ENCODE results near the gene AGTRAP.

AGTRAP gene

DNA sequence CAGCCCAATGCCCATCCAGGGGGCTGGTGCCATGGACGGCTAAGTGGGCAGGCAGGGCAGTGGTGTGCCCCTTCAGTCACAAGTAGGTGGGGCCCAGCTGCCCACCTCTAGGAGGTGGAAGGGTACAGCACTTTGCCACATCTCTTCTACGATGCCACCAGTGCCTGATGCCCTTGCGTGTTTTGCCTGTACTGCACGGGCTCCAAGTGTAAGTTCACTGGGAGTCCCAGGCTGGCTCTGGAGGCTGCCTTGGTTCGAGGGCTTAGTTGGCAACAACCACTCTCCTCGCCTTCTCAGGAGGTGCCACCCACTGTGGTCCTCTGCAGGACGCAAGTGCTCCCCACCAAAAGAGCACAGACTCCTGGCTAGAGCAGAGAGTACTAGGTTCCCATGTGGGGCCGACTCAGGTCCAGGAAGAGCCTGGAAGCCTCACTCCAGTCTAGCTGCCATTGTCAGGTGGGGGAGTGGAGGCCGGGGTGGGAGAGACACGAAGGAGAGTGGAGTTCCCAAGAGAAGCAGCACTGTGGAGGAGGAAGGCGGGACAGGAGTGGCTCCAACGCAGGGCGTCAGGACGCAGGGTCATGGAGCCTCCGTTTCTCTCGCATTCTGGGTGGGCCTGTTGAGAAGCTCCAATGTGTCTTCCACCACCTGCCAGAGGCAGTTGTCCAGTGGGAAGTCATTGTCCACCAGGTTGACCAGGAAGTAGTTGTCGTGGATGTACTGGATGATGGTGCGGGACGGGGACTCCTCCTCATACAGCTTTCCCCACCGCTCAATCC is 54.4 kb downstream of the AGTRAP start:
- no peak for DNase-seq (ENCODE audit: low read depth, low spot score)
- H3K4me3 ChIP-seq (ENCODE audit: low read depth, low read length): no peak overlapping the region
- in situ Hi-C loops (cut with HindIII; ENCODE audit: low sequenced_read_pairs): no loop called here
- TF ChIP-seq, protein P1, sequence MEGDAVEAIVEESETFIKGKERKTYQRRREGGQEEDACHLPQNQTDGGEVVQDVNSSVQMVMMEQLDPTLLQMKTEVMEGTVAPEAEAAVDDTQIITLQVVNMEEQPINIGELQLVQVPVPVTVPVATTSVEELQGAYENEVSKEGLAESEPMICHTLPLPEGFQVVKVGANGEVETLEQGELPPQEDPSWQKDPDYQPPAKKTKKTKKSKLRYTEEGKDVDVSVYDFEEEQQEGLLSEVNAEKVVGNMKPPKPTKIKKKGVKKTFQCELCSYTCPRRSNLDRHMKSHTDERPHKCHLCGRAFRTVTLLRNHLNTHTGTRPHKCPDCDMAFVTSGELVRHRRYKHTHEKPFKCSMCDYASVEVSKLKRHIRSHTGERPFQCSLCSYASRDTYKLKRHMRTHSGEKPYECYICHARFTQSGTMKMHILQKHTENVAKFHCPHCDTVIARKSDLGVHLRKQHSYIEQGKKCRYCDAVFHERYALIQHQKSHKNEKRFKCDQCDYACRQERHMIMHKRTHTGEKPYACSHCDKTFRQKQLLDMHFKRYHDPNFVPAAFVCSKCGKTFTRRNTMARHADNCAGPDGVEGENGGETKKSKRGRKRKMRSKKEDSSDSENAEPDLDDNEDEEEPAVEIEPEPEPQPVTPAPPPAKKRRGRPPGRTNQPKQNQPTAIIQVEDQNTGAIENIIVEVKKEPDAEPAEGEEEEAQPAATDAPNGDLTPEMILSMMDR (IDR thresholded peaks at IDR 0.05; ENCODE audit: low read depth, low read length): no peak

DNA sequence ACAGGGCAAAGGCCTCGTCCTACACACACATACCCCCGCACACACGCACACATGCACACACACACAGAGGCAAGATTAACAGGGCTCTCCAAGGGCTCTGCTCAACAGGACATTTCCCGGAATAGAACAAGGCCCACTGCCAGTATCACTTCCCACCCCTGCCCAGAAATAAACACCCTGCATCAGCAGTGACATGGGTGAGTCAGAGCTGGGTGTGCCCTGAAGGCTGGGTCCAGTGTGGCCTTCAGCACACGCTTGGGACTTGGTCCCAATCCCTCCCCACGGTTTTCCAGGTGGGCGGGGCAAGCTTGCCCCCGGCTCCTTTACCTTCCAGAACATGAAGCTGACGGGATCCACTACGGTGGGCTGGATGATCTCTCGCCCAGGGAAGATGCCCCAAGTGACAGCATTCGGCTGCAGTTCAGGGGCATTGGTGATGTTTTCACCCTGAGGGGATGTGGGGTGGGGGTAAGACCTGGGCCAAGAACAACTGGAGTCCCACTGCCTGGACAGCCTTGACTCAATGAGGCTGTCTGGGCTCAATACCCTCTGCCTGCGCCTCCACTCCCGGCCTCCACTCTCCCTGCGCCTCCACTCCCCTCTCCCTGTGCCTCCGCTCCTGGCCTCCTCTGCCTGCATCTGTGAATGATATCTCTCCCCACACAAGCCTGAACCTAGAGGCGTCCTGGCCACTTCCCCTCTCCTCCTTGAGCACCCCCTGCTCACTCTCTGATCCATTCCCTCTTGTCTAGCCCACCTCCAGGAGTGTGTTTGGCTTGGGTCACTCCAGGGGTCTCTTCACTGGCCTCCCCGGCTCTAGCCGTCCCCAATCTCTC is 55.2 kb downstream of the AGTRAP start:
- in situ Hi-C loops (cut with HindIII; ENCODE audit: low sequenced_read_pairs): no loop called here
- DNase-seq (ENCODE audit: low read depth, low spot score): peak; percentile 90
- H3K4me3 ChIP-seq (ENCODE audit: low read depth, low read length): no peak overlapping the region
- TF ChIP-seq, protein P1 (IDR thresholded peaks at IDR 0.05; ENCODE audit: low read depth, low read length): no peak

DNA sequence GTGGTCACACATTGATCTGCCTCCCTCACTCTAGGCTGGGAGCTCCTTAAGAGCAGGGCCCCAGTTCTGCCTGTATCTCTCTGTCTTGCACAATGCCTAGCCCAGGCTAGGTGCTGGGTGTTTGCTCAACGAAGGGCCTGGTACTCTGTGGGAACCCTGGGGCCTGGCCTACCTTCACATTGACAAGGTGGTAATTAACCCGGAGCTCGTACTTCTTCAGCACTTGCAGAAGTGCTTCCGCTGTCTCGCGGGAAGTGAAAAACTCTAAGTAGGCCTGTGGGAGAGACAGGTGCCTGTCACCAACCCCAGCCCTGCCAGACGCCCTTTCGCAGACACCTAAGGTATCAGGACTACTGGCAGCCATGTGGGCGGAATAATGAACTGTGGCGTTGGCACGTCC is 56.2 kb downstream of the AGTRAP start:
- DNase-seq (ENCODE audit: low read depth, low spot score): no peak
- in situ Hi-C loops (cut with HindIII; ENCODE audit: low sequenced_read_pairs): no loop called here
- H3K4me3 ChIP-seq (ENCODE audit: low read depth, low read length): no peak overlapping the region
- TF ChIP-seq, protein P1 (IDR thresholded peaks at IDR 0.05; ENCODE audit: low read depth, low read length): no peak

DNA sequence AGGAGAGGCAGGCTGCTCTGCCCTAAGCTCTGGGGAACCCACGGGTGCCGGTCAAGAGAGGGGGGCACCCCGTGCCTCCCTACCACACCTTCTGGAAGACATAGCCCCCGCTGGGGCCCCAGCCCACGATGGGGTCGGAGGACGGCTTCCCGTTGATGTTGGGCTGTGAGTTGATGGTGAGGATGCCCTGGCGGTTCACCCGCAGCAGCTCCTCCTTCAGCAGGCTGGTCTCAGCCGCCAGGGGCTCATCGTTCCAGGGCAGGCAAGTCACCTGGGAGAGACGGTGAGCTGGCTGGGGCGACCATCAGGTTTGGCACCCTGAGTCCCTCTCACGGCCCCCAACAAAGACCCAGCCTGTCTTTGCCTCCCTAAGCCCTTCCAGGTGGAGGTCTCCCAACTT is 57.9 kb downstream of the AGTRAP start:
- TF ChIP-seq, protein P1 (IDR thresholded peaks at IDR 0.05; ENCODE audit: low read depth, low read length): no peak
- no peak overlapping the region for H3K4me3 ChIP-seq (ENCODE audit: low read depth, low read length)
- no peak for DNase-seq (ENCODE audit: low read depth, low spot score)
- in situ Hi-C loops (cut with HindIII; ENCODE audit: low sequenced_read_pairs): no loop called here

DNA sequence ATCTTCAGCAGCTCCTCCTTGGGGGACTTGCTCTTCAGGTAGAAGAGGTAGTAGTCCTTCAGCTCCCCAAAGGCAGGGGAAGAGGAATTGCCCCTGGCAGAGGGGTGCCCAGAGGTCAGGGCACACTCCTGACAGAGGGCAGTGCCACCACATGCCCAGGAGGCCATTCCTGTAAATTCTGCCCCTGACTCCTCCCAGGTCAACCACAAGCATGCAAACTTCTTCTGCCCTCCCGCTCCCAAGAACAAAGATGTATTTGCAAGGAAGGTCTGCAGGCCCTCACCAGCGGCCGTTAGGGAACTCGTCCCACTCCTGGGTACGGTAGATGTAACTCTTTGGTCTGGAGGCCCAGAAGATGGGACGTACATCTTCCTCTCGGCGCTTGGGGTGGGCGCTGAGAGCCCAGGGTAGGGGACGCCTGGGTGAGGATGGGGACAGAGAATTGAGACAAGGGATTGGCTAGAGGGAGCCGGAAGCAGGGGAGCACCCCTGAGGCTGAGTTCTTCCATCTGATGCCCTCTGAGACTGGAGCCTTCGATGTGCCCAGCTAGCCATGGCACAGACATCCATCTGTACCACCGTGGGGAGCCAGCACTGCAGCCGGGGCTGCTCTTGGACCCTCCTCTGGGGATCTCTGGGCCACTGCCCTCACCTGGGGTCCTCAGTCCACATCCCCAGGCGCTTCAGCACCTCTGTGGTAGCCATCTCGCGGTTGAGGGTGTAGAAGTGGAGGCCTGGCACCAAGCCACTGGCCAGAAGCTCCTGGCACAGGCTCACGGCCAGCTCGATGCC is 58.7 kb downstream of the AGTRAP start:
- no peak for DNase-seq (ENCODE audit: low read depth, low spot score)
- TF ChIP-seq, protein P1 (IDR thresholded peaks at IDR 0.05; ENCODE audit: low read depth, low read length): no peak
- H3K4me3 ChIP-seq (ENCODE audit: low read depth, low read length): no peak overlapping the region
- in situ Hi-C loops (cut with HindIII; ENCODE audit: low sequenced_read_pairs): no loop called here

DNA sequence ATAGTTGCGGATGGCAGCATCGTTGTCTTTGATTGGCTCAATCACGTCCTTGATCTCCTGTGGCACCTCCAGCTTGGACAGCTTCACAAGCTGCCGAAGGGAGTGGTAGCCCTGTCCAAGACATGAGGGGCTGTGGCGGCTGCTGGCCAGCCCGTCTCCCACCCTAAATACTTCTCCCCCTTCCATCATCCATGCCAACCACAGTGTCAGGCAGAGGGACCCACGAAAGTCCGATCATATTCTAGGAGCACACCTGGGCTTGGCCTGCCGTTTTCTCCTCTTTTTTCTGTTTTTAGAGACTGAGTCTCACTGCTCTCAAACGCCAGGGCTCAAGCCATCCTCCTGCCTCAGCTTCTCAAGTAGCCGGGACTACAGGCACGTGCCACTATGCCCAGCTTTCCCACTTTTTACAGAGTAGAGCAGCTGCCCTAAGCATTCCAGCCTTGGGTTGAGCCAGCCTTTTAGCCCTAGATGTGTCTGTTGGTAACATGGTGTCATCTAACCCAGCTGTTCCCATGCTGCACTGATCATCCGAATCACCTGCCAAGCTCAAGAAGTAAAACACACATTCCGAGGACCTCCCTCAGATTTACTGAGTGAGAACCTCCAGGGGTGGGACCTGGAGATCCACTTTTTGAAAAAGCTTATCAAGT is 59.4 kb downstream of the AGTRAP start:
- no peak overlapping the region for H3K4me3 ChIP-seq (ENCODE audit: low read depth, low read length)
- no peak for DNase-seq (ENCODE audit: low read depth, low spot score)
- TF ChIP-seq, protein P1 (IDR thresholded peaks at IDR 0.05; ENCODE audit: low read depth, low read length): no peak
- in situ Hi-C loops (cut with HindIII; ENCODE audit: low sequenced_read_pairs): no loop called here

Data from astrocyte of the spinal cord (primary cell).